Chondrocyte (in vitro differentiated cells): ENCODE data around the gene CAPN10. TPM values are rescaled to one million over a fixed set of nuclear protein-coding genes. Genes with fewer than 3 reads are reported as not detected.
"Not testable (repeated sequence)": the region's sequence is repeated elsewhere in the genome, so short reads cannot be mapped to it uniquely, and the experiment has no call there.

ENCODE experiments used
- DNase-seq: peaks from one replicate; pipeline ENCODE4 v3.0.0; 2021; ENCODE audit warnings: mixed read lengths, low spot score
- H3K27ac Mint-ChIP-seq: one replicate; pipeline ENCODE4 v1.8.0; 2021; ENCODE audit warnings: mild to moderate bottlenecking, moderate library complexity, mixed read lengths; ENCODE audit not compliant: unreplicated experiment
- H3K27me3 Mint-ChIP-seq: 2 replicates; pipeline ENCODE4 v1.8.0; 2021; ENCODE audit warnings: low read depth, mixed read lengths
- H3K36me3 Mint-ChIP-seq: 2 replicates; pipeline ENCODE4 v1.8.0; 2021; ENCODE audit warnings: low read depth, mixed read lengths
- H3K4me1 Mint-ChIP-seq: 2 replicates; pipeline ENCODE4 v1.8.0; 2021; ENCODE audit warnings: low read depth, mild to moderate bottlenecking, mixed read lengths
- H3K4me3 Mint-ChIP-seq: one replicate; pipeline ENCODE4 v1.8.0; 2021; ENCODE audit warnings: mild to moderate bottlenecking, moderate library complexity, mixed read lengths; ENCODE audit not compliant: unreplicated experiment
- H3K9me3 Mint-ChIP-seq: 2 replicates; pipeline ENCODE4 v1.8.0; 2021; ENCODE audit warnings: low read depth, mixed read lengths
- total RNA-seq: library from RNA; stranded (reverse); gene quantifications from 3 replicates; pipeline ENCODE4 v1.2.1, GENCODE V29; 2021
- TF ChIP-seq, protein P1 (sequence below): fragments of 200-600 bp; sonication (generic); IDR thresholded peaks from 2 replicates; pipeline ENCODE4 v1.5.0; 2021; ENCODE audit warnings: antibody characterized with exemption, mild to moderate bottlenecking, moderate library complexity

CAPN10 gene
- total RNA-seq, 1 donor from 2014 or later: 22.7 TPM

DNA sequence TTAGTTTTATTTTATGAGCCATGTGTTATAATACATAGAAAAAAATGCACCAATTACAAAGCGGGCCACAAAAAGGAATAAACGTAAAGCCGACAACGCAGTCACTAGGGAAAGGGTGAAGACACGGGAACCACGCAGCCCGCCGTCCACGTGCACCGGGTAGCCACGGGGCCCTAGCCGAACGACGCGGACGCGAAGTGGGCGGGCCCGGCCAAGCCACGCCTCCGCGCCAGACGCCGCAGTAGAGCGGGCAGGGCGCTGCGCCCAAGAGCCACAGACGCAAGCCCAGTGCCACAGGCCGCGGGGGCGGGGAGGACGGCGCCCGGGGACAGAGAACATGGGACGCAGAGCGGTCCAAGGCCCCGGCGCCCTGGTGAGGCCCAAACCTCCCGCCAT, 26.5 kb upstream of the CAPN10 start, which contains the start of gene DUSP28:
DUSP28 (plus strand) TSS at position 274 of the 396 bp plus-strand sequence. CDS start 328 bp downstream, outside the sequence.
- no peaks in the 10 kb centered on the region for H3K36me3 Mint-ChIP-seq

DNA sequence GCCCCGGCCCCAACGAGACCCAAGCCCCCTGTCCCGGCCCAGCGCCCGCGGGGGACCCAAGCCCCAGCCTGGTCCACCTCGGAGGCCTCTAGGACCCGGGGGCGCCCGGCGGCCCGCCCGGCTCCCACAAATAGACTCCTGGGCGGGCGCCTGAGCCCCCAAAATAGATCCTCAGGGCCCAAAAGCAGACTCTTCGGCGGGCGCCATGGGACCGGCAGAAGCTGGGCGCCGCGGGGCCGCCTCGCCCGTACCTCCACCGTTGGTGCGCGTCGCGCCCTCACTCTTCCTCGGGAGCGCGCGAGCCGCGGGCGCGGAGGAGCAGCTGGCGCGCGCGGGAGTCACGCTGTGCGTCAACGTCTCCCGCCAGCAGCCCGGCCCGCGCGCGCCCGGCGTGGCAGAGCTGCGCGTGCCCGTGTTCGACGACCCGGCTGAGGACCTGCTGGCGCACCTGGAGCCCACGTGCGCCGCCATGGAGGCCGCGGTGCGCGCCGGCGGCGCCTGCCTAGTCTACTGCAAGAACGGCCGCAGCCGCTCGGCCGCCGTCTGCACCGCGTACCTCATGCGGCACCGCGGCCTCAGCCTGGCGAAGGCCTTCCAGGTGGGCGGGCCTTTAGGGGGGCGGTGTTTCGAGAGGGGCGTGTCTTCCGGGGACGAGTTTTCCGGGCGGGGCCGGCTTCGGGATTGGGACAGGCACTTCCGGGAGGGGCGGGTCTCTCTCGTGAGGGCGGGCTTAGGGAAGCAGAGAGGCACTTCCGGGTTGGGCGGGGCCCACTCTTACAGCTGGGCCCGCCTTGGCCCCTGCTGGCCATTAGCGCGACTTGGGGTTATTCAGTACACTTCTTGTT, 25.8 kb upstream of the CAPN10 start:
- H3K27ac Mint-ChIP-seq: peak overlapping the region; percentile 92
- H3K4me1 Mint-ChIP-seq: peaks cover 32% of the 10 kb centered on the region
- TF ChIP-seq, protein P1, sequence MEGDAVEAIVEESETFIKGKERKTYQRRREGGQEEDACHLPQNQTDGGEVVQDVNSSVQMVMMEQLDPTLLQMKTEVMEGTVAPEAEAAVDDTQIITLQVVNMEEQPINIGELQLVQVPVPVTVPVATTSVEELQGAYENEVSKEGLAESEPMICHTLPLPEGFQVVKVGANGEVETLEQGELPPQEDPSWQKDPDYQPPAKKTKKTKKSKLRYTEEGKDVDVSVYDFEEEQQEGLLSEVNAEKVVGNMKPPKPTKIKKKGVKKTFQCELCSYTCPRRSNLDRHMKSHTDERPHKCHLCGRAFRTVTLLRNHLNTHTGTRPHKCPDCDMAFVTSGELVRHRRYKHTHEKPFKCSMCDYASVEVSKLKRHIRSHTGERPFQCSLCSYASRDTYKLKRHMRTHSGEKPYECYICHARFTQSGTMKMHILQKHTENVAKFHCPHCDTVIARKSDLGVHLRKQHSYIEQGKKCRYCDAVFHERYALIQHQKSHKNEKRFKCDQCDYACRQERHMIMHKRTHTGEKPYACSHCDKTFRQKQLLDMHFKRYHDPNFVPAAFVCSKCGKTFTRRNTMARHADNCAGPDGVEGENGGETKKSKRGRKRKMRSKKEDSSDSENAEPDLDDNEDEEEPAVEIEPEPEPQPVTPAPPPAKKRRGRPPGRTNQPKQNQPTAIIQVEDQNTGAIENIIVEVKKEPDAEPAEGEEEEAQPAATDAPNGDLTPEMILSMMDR: peak; percentile 60
- H3K4me3 Mint-ChIP-seq: peak overlapping the region; percentile 73
- H3K36me3 Mint-ChIP-seq: no peaks in the 10 kb centered on the region
- no peaks in the 10 kb centered on the region for H3K9me3 Mint-ChIP-seq
- H3K27me3 Mint-ChIP-seq: no peaks in the 10 kb centered on the region
- DNase-seq: peak; percentile 99

More for the DNA sequence above, 26.5 kb upstream of the CAPN10 start, which contains the start of gene DUSP28:
- peak; percentile 96 for DNase-seq
- peak within 1 kb of the TSS; percentile 73 for H3K4me3 Mint-ChIP-seq
- H3K27me3 Mint-ChIP-seq: no peaks in the 10 kb centered on the region
- TF ChIP-seq, protein P1: no peak
- H3K27ac Mint-ChIP-seq: peak within 1 kb of the TSS; percentile 92
- H3K4me1 Mint-ChIP-seq: peaks cover 30% of the 10 kb centered on the region
- no peaks in the 10 kb centered on the region for H3K9me3 Mint-ChIP-seq

DNA sequence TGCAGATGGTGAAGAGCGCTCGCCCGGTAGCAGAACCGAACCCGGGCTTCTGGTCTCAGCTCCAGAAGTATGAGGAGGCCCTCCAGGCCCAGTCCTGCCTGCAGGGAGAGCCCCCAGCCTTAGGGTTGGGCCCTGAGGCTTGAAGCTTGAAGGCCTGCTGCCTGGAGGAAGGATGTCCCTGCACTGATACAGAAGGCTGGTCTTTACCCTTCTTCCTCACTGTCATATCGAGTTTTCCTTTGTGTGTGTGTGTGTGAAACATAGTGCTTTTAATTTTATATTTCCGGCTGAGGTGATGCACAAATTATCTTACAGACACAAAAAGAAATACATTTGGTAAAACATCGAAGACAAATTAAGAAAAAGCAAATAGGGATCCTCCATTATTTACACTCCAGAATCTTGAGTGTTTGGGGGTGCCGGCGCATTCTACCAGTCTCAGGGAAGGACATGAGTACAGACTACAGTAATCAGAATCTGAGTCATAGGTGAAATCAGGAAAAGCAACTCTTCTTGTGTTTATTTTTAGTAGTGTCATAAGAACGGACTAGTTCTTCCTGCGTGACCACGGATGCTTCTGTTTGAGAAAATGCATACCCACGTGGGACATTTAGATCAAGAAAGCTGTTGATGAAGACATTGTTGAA, 25.1 kb upstream of the CAPN10 start:
- Mint-ChIP-seq H3K4me3 (peak overlapping the region; percentile 73), H3K4me1 (peaks cover 40% of the 10 kb centered on the region), H3K36me3 (no peaks in the 10 kb centered on the region), H3K27ac (peak overlapping the region; percentile 92), H3K27me3 (no peaks in the 10 kb centered on the region), H3K9me3 (no peaks in the 10 kb centered on the region)
- DNase-seq: peak; percentile 17
- TF ChIP-seq, protein P1: peak; percentile 18

DNA sequence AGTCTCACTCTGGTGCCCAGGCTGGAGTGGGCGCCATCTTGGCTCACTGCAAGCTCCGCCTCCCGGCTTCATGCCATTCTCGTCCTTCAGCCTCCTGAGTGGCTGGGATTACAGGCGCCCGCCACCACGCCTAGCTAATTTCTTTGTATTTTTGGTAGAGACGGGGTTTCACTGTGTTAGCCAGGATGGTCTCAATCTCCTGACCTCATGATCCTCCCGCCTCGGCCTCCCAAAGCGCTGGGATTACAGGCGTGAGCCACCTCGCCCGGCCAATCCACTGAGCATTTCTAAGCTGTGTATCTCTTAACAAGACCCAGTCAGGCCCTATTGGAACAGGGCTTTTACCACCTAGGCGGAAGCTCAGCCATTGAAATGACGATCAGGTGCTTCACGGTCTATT, 23.3 kb upstream of the CAPN10 start:
- DNase-seq: peak; percentile 37
- not testable (repeated sequence) for H3K4me3 Mint-ChIP-seq, H3K27ac Mint-ChIP-seq, H3K36me3 Mint-ChIP-seq, H3K27me3 Mint-ChIP-seq, H3K9me3 Mint-ChIP-seq
- peaks cover 49% of the 10 kb centered on the region for H3K4me1 Mint-ChIP-seq

DNA sequence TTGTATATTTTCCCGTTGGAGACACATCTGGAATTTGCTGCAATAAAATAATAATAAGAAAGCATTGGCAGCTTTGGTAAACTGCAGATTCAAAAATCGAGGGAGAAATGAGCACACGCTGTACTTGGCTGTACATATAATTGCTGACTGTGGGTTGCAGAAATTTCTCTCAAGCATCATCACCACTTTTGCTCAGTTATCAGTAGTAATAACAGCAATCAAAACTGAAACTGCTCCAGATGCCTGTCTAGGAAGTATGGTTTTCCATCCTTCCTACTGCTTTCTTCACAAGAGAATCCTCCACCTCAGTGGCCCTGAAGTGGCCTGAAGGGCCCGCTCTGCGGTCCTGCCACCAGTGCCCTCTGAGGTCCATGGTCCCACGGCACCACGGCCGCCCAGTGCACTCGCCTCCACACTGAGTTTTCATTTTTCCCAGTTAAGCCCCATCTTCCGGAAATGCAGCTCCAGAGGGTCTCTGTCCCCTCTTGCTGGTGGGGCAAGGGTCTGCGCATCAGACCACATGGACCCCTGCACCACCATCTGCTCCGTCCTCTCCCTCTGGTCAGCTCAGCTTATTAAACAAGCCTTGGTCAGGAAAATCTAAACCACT, 22.5 kb upstream of the CAPN10 start:
- H3K36me3 Mint-ChIP-seq: no peaks in the 10 kb centered on the region
- no peak overlapping the region for H3K4me3 Mint-ChIP-seq
- peaks cover 41% of the 10 kb centered on the region for H3K4me1 Mint-ChIP-seq
- TF ChIP-seq, protein P1: no peak
- H3K9me3 Mint-ChIP-seq: no peaks in the 10 kb centered on the region
- no peak overlapping the region for H3K27ac Mint-ChIP-seq
- H3K27me3 Mint-ChIP-seq: no peaks in the 10 kb centered on the region
- DNase-seq: peak; percentile 71
